K562 (cell line): Measurements from ENCODE around the gene ZNF805. TPM values are rescaled to one million over a fixed set of nuclear protein-coding genes. Genes with fewer than 3 reads are reported as not detected.

Experiments used
- CBFA2T3 ChIP-seq: fragments of 450-650 bp; IDR thresholded peaks from 2 replicates; pipeline ENCODE4 v1.6.1; 2017
- CHD1 ChIP-seq: fragments of 200-600 bp; sonication (generic); IDR thresholded peaks from one replicate; pipeline ENCODE4 v1.6.1; 2012; ENCODE audit warnings: mild to moderate bottlenecking, moderate library complexity, low read length, inconsistent platforms
- EGR1 ChIP-seq: fragments of 450-650 bp; conservative IDR thresholded peaks from 2 replicates; pipeline ENCODE4 v1.6.1; 2017; ENCODE audit warnings: mild to moderate bottlenecking
- ESRRA ChIP-seq: fragments of 450-650 bp; IDR thresholded peaks from 2 replicates; pipeline ENCODE4 v1.6.1; 2014; ENCODE audit warnings: low read depth, mild to moderate bottlenecking, moderate library complexity, borderline replicate concordance
- GABPB1 ChIP-seq: sonication (generic); formaldehyde crosslinking; IDR thresholded peaks from 2 replicates; pipeline ENCODE4 v1.8.0; 2022; ENCODE audit warnings: mild to moderate bottlenecking, missing genetic modification reagents
- HNRNPUL1 ChIP-seq: fragments of 200-400 bp; formaldehyde crosslinking; IDR thresholded peaks from 2 replicates; pipeline ENCODE4 v1.6.1; 2017; ENCODE audit warnings: low read length
- HOXB6 ChIP-seq: fragments of 250-450 bp; sonication (Bioruptor Pico); IDR thresholded peaks from 2 replicates; pipeline ENCODE4 v1.5.1; 2022; ENCODE audit warnings: mild to moderate bottlenecking, borderline replicate concordance
- KLF13 ChIP-seq: fragments of 450-650 bp; IDR thresholded peaks from 2 replicates; pipeline ENCODE4 v1.6.1; 2016; ENCODE audit warnings: missing genetic modification characterization, low read depth, mild to moderate bottlenecking, missing compliant biosample characterization, moderate library complexity, borderline replicate concordance
- MYNN ChIP-seq, 2 experiments: sonication (generic); formaldehyde crosslinking in 1 of 2; IDR thresholded peaks; 2 replicates each; pipeline versions ENCODE4 v1.5.0 to v1.6.1; 2016 to 2020; ENCODE audit warnings: antibody characterized with exemption in 1 of 2, missing genetic modification reagents in 1 of 2
- NCOA4 ChIP-seq: fragments of 450-650 bp; IDR thresholded peaks from 2 replicates; pipeline ENCODE4 v1.6.1; 2018; ENCODE audit warnings: mild to moderate bottlenecking; ENCODE audit not compliant: partially characterized antibody
- RAD51 ChIP-seq: fragments of 450-650 bp; IDR thresholded peaks from 2 replicates; pipeline ENCODE4 v1.7.1; 2016; ENCODE audit warnings: low read depth, mild to moderate bottlenecking, borderline replicate concordance
- RBBP5 ChIP-seq: fragments of 200-600 bp; sonication (generic); IDR thresholded peaks from 2 replicates; pipeline ENCODE4 v1.6.1; 2012; ENCODE audit warnings: borderline replicate concordance, mild to moderate bottlenecking, low read length, control low read depth, inconsistent platforms; ENCODE audit not compliant: insufficient read depth, poor library complexity, severe bottlenecking
- RBM17 ChIP-seq: fragments of 200-400 bp; formaldehyde crosslinking; IDR thresholded peaks from 2 replicates; pipeline ENCODE4 v1.6.1; 2017; ENCODE audit warnings: low read depth, mild to moderate bottlenecking, low read length, borderline replicate concordance
- ZFX ChIP-seq: sonication (generic); formaldehyde crosslinking; IDR thresholded peaks from 2 replicates; pipeline ENCODE4 v1.8.0; 2022; ENCODE audit warnings: mild to moderate bottlenecking, missing genetic modification reagents, moderate library complexity
- ZNF644 ChIP-seq: fragments of 200-800 bp; sonication (Bioruptor generic); IDR thresholded peaks from 2 replicates; pipeline ENCODE4 v1.6.1; 2016; ENCODE audit warnings: low read depth, missing genetic modification characterization, missing compliant biosample characterization
- ZNF780A ChIP-seq: fragments of 250-450 bp; sonication (Bioruptor Pico); IDR thresholded peaks from 2 replicates; pipeline ENCODE4 v1.5.0; 2021; ENCODE audit warnings: mild to moderate bottlenecking
- polyA plus RNA-seq, 8 experiments: library from polyadenylated mRNA; depleted of rRNA in 4 of 8; stranded (reverse) in 5 of 8; unstranded in 3 of 8; fragments of >200 nt; fragmentation: Nextera tagmentation in 2 of 8; fragmentation: Illumina TruSeq in 1 of 8; extraction: Ambion mirVana in 2 of 8; extraction: Trizol in 1 of 8; gene quantifications; 2 replicates each; pipeline versions ENCODE4 v1.2.1 to v1.2.3, GENCODE V29; 2011 to 2014; ENCODE audit warnings: inconsistent platforms in 1 of 8, missing spikeins in 1 of 8
- total RNA-seq, 7 experiments: library from RNA; depleted of rRNA in 6 of 7; stranded (reverse); fragments of >200 nt in 6 of 7; fragmentation: Illumina TruSeq in 2 of 7; extraction: Trizol in 2 of 7; gene quantifications; 2 replicates each; pipeline versions ENCODE4 v1.2.1 to v1.2.3, GENCODE V29; 2011 to 2021; ENCODE audit warnings: low replicate concordance in 1 of 7
- TF ChIP-seq, protein P1 (sequence below): fragments of 250-450 bp; sonication (Bioruptor Pico); IDR thresholded peaks from 2 replicates; pipeline ENCODE4 v1.4.0; 2020; ENCODE audit warnings: mild to moderate bottlenecking
- TF ChIP-seq, protein P2 (sequence below): sonication (generic); formaldehyde crosslinking; IDR thresholded peaks from 2 replicates; pipeline ENCODE4 v1.8.0; 2022; ENCODE audit warnings: missing genetic modification reagents, mild to moderate bottlenecking, borderline replicate concordance
- TF ChIP-seq, protein P3 (sequence below): fragments of 450-650 bp; IDR thresholded peaks from 2 replicates; pipeline ENCODE4 v1.6.1; 2018; ENCODE audit warnings: mild to moderate bottlenecking, low read depth; ENCODE audit not compliant: partially characterized antibody
- TF ChIP-seq, protein P4 (sequence below): sonication (generic); formaldehyde crosslinking; IDR thresholded peaks from 2 replicates; pipeline ENCODE4 v1.8.0; 2022; ENCODE audit warnings: mild to moderate bottlenecking, missing genetic modification reagents
- TF ChIP-seq, protein P5 (sequence below), 2 experiments: fragments of 450-650 bp in 1 of 2; sonication (generic) in 1 of 2; formaldehyde crosslinking; conservative IDR thresholded peaks; 2 replicates each; pipeline versions ENCODE4 v1.4.0 to v1.8.1; 2020 to 2022; ENCODE audit warnings: mild to moderate bottlenecking in 1 of 2, missing genetic modification reagents in 1 of 2

The ZNF805 gene
- total and polyA plus RNA-seq, 9 of the 15 experiments (the other 6 are each of a cell fraction or from before 2014, with no cell fraction given): 0.32 to 6.7 (median 3.9) TPM

DNA sequence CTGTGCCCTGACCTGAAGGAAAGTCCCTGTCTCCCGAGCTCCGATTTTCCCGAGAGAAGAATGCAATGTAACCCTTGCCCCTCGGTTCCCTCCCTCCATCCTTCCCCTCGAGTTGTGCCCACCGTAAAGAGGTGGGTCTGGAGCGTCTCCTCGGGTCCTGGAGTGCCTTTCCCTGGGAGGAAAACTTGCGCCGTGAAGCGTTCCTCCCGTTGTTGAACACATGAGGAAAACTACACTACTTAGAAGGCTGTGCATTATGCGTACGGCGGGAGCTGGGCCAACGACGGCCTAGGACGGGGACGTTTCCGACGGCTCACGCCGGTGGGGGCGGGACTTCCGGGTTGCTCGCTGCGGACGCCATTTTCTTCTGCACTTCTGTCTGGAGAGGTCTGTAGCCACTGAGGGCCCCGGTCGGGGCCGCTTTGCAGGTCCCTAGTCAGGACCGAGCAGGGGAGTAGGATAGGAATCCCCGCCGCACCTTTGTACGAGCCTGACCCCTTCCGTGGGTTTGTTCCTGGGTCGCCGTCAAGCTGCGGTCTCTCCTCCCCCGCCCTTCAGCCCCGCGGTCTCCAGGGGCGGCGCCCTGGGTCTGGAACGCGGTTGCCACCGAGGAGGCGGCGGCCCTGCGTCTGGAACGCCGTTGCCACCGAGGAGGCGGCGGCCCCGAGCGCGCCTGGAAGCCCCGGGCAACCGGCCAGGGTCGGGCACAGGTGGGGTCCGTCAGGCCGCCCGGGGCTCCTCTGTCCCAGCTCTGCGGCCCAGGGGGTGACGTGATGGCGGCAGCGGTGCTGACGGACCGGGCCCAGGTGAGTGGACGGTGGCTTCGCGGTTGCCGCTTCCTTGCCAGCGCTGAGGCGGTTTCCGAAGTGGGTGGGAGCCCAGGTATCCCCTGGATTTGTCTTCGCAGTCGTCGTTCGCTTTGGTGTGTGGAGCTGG is 49.0 kb upstream of the ZNF805 start, which contains the start of gene ZNF264 (continued):
- TF ChIP-seq, protein P1, sequence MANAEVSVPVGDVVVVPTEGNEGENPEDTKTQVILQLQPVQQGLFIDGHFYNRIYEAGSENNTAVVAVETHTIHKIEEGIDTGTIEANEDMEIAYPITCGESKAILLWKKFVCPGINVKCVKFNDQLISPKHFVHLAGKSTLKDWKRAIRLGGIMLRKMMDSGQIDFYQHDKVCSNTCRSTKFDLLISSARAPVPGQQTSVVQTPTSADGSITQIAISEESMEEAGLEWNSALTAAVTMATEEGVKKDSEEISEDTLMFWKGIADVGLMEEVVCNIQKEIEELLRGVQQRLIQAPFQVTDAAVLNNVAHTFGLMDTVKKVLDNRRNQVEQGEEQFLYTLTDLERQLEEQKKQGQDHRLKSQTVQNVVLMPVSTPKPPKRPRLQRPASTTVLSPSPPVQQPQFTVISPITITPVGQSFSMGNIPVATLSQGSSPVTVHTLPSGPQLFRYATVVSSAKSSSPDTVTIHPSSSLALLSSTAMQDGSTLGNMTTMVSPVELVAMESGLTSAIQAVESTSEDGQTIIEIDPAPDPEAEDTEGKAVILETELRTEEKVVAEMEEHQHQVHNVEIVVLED (CRISPR knock-in tag): peak; percentile 83
- TF ChIP-seq, protein P2, sequence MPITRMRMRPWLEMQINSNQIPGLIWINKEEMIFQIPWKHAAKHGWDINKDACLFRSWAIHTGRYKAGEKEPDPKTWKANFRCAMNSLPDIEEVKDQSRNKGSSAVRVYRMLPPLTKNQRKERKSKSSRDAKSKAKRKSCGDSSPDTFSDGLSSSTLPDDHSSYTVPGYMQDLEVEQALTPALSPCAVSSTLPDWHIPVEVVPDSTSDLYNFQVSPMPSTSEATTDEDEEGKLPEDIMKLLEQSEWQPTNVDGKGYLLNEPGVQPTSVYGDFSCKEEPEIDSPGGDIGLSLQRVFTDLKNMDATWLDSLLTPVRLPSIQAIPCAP (CRISPR knock-in tag): no peak
- TF ChIP-seq RBM17: no peak
- peak; percentile 43; the same call in 1 of the 2 replicates for TF ChIP-seq EGR1
- TF ChIP-seq ZFX (CRISPR knock-in tag): peak; percentile 67
- TF ChIP-seq, protein P3, sequence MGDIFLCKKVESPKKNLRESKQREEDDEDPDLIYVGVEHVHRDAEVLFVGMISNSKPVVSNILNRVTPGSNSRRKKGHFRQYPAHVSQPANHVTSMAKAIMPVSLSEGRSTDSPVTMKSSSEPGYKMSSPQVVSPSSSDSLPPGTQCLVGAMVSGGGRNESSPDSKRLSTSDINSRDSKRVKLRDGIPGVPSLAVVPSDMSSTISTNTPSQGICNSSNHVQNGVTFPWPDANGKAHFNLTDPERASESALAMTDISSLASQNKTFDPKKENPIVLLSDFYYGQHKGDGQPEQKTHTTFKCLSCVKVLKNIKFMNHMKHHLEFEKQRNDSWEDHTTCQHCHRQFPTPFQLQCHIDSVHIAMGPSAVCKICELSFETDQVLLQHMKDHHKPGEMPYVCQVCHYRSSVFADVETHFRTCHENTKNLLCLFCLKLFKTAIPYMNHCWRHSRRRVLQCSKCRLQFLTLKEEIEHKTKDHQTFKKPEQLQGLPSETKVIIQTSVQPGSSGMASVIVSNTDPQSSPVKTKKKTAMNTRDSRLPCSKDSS: no peak
- TF ChIP-seq KLF13 (tag): no peak
- TF ChIP-seq, protein P4, sequence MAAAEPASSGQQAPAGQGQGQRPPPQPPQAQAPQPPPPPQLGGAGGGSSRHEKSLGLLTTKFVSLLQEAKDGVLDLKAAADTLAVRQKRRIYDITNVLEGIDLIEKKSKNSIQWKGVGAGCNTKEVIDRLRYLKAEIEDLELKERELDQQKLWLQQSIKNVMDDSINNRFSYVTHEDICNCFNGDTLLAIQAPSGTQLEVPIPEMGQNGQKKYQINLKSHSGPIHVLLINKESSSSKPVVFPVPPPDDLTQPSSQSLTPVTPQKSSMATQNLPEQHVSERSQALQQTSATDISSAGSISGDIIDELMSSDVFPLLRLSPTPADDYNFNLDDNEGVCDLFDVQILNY (CRISPR knock-in tag): no peak
- TF ChIP-seq CHD1: no peak
- no peak for TF ChIP-seq ZNF780A (CRISPR knock-in tag)
- no peak for TF ChIP-seq HNRNPUL1
- TF ChIP-seq, protein P5, sequence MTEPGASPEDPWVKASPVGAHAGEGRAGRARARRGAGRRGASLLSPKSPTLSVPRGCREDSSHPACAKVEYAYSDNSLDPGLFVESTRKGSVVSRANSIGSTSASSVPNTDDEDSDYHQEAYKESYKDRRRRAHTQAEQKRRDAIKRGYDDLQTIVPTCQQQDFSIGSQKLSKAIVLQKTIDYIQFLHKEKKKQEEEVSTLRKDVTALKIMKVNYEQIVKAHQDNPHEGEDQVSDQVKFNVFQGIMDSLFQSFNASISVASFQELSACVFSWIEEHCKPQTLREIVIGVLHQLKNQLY (CRISPR knock-in tag; conservative IDR thresholded peaks at IDR 0.05): no peak
- TF ChIP-seq GABPB1 (CRISPR knock-in tag): peak; percentile 86
- TF ChIP-seq ESRRA: no peak
- TF ChIP-seq HOXB6 (CRISPR knock-in tag): no peak
- no peak for TF ChIP-seq ZNF644 (tag)
- TF ChIP-seq CBFA2T3: no peak
- TF ChIP-seq NCOA4: no peak
- TF ChIP-seq MYNN (IDR thresholded peaks at IDR 0.05): no peak
- TF ChIP-seq MYNN (CRISPR knock-in tag; IDR thresholded peaks at IDR 0.05): no peak
- peak; percentile 53 for TF ChIP-seq RBBP5
- TF ChIP-seq RAD51: no peak
